ENCODE data around the gene PPM1D. TPM values are rescaled to one million over a fixed set of nuclear protein-coding genes. Genes with fewer than 3 reads are reported as not detected.

The PPM1D gene
- polyA plus RNA-seq, 5 donors = 19.8 to 27.7 (median 21.8) TPM

- DNase-seq = no peak
Measured at GRCh38 chr17:60615840-60616239, 15.8 kb downstream of the PPM1D start.

GRCh38 chr17:60618080-60618479, 18.1 kb downstream of the PPM1D start:
- no peak for DNase-seq

- no peak for DNase-seq
Measured at GRCh38 chr17:60618854-60619526, 19.0 kb downstream of the PPM1D start.

- no peak for DNase-seq
Measured at GRCh38 chr17:60622961-60623360, 23.0 kb downstream of the PPM1D start.

GRCh38 chr17:60623415-60623814, 23.4 kb downstream of the PPM1D start:
- no peak for DNase-seq

- DNase-seq = no peak
Measured at GRCh38 chr17:60627124-60627523, 27.1 kb downstream of the PPM1D start.

GRCh38 chr17:60628252-60628889, 28.4 kb downstream of the PPM1D start:
- no peak for DNase-seq

DNA sequence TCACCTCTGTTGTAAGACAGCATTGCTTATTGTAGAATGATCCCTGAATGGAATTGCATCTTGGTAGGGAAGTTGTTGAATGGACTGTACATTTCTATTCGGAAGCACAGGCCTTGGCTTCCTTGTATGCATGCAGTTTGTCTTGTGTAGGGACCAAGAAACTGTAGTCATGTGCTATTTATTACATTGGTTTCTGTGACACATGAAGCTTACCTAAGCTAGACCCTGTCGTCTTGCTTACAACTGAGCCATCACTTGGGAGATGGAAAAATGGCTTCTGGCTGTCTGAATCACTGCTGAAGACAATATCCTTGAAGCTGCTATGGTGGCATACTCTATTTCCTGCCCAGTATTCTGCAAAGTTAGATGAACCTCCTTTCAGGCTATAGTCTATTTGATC, 29.1 kb downstream of the PPM1D start:
- no peak for DNase-seq

DNA sequence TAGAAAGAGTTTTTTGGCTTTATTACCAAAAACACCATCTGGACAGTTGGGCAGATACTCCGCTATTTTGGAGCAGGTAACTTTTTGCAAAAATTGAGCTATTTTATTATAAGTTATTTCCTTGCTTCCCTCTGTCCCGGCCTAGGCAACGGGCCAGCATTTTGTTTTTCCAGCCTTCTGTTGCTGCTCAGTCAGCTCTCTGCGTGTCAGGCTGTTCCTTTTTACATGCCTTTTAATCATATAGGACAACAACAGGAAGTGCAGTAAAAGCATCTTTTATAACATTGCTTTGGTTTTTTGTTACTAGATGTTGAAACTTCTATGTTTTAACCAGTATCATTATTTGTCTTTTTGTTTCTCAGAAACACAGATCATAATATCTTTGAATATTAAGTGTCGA, 30.4 kb downstream of the PPM1D start:
- peak in 1 of 2 donors; percentile 22 for DNase-seq

DNA sequence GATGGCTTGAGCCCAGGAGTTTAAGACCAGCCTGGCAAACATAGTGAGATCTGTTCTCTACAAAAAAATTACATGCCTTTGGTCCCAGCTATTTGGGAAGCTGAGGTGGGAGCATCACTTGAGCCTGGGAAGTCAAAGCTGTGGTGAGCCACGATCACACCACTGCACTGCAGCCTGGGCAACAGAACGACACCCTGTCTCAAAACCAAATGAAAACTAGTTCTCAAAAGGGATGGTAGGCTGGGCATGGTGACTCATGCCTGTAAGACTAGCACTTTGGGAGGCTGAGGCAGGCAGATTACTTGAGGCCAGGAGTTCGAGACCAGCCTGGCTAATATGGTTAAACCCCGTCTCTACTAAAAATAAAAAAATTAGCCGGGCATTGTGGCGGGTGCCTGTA, 31.1 kb downstream of the PPM1D start:
- DNase-seq = no peak

GRCh38 chr17:60637683-60638082, 37.7 kb downstream of the PPM1D start:
- DNase-seq = no peak

DNA sequence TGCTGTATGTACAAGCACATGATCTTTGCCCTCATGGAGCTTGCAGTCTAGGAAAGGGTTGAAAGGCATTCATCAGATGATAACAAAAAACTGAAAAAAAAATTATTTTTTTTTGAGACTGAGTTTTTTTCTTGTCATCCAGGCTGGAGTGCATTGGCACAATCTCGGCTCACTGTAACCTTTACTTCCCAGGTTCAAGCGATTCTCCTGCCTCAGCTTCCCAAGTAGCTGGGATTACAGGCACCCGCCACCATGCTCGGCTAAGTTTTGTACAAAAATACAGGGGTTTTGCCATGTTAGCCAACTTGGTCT, 39.0 kb downstream of the PPM1D start:
- DNase-seq = no peak

DNA sequence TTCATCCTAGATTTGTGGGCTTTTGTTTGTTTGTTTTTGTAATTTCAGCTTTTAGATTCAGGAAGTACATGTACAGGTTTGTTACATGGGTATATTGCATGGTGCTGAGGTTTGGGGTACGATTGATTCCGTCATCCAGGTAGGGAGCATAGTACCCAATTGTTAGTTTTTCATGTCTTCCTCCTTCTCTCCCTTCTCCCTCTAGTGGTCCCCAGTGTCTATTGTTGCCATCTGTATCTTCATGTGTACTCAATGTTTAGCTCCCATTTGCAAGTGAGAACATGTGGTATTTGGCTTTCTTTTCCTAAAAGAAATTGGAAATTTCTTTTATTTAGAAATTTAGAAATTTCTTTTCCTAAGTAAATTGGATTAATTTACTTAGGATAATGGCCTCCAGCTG, 40.5 kb downstream of the PPM1D start:
- DNase-seq = no peak

DNA sequence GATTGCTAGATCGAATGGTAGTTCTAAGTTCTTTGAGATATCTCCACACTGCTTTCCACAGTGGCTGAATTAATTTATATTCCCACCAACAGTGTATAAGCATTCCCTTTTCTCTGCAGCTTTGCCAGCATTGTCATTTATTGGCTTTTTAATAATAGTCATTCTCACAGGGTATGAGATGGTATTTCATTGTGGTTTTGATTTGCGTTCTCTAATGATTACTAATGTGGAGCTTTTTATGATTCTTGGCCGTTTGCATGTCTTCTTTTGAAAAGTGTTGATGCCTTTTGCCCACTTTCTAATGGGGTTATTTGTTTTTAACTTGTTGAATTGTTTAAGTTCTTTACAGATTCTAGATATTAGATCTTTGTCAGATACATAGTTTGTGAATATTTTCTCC, 41.1 kb downstream of the PPM1D start:
- no peak for DNase-seq

DNA sequence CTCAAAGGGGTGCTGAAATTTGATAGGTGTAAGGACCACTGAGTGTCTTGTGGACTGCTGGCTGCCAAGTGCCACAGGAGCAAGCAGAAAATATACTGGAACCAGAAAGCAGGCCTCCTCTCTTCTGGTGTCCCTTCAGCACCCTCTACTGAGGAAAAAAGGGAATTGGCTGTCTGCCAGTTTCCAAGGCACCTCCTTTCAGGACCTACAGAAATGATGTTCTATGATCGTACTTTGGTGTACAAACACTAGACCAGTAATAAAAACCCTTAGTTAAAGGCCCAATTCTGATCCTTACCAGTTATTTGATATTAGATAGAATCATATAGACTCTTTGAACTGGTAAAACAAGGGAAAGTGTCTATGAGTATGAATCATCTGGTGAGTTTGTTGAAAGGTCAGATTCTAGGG, 41.8 kb downstream of the PPM1D start:
- peak; percentile 48 to 66 for DNase-seq

GRCh38 chr17:60645918-60646523, 46.0 kb downstream of the PPM1D start:
- DNase-seq = no peak

- no peak for DNase-seq
Measured at GRCh38 chr17:60646701-60647100, 46.7 kb downstream of the PPM1D start.

DNA sequence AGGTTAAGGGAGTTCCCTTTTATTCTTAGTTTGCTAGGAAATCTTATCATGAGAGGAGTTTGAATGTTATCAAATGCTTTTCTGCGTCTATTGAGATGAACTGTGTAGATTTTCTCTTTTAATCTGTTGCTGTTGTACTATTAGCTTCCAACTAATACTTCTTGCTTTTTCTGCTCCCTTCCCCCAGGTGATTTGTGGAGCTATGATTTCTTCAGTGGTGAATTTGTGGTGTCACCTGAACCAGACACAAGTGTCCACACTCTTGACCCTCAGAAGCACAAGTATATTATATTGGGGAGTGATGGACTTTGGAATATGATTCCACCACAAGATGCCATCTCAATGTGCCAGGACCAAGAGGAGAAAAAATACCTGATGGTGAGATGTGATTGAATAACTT, 47.7 kb downstream of the PPM1D start:
- no peak for DNase-seq

GRCh38 chr17:60652454-60653247, 52.7 kb downstream of the PPM1D start:
- DNase-seq = no peak

GRCh38 chr17:60653569-60653968, 53.6 kb downstream of the PPM1D start:
- no peak for DNase-seq

- no peak for DNase-seq
Measured at GRCh38 chr17:60656499-60656898, 56.5 kb downstream of the PPM1D start.

GRCh38 chr17:60659156-60659555, 59.2 kb downstream of the PPM1D start:
- no peak for DNase-seq

- DNase-seq = no peak
Measured at GRCh38 chr17:60661489-60661888, 61.5 kb downstream of the PPM1D start.

Data from right lung (tissue), 5 donors.